HG02571 (cell line): ENCODE measurements around the gene BCL11B.
"Not testable (repeated sequence)": the region's sequence is repeated elsewhere in the genome, so short reads cannot be mapped to it uniquely, and the experiment has no call there.

ENCODE experiments used
- ATAC-seq: cut with Tn5 transposase; IDR thresholded peaks from one replicate; pipeline ENCODE4 v1.9.1; 2021; ENCODE audit warnings: mild to moderate bottlenecking, moderate library complexity; ENCODE audit not compliant: unreplicated experiment

BCL11B gene

DNA sequence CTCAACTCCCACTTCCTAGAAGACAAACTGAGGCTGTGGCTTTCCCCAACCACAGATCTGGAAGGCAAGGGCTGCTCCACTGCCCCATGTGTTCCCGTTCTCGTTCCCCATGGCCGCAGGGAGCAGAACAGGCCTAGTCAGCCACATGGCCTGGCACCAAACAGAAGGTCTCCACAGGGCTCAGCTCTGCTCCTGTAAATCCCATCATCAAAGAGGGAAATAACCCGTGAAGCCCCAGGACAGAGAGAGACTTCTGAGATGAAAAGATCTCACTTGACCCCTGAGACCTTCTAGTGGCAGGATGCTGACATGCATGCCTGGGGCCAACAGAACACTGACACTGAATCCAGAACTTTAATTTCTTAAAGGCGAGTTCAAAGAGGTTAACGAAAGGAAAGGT lies 68.9 kb downstream of the BCL11B start:
- ATAC-seq: no peak

- no peak for ATAC-seq
Observed at GRCh38 chr14:99202516-99202915, 69.5 kb downstream of the BCL11B start.

- no peak for ATAC-seq
Observed at GRCh38 chr14:99201351-99202073, 70.5 kb downstream of the BCL11B start.

- ATAC-seq: no peak
Observed at GRCh38 chr14:99200654-99201005, 71.4 kb downstream of the BCL11B start.

DNA sequence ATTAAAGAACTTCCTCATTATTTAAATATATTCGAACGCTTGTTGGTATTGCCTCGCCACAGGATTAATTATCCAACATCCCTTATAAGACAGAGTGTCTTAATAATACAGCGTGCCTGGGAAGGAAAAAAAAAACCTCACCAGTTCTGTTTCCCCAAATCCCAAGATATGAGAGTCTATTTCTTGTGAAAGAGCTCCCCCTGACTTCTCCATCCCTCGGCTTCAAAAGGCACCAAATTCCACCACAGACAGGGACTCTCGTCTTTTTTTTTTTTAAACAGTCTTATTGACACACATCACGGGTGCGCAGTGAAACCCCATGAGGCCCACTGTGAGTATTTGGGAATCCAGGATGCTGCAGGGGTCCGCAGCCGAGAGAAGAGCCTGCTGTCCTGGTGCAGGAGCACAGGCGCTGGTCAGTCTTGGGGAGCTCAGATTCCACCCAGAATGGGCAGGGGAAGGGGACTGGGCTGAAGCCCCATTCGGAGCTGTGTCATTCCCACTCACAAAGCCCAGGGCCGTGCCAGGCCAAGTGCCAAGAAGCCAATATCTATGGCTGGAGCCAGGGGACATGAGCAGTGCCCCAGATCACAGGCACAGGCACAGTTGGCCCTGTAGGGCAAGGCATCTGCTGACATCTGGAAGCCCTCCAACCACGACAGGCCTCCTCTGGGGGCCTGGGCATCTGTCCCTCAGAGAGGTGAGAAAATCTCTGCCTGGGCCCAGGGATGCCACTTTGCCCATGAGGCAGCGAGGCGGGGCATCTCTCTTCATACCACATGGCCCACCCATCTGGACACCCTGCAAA lies 71.9 kb downstream of the BCL11B start:
- ATAC-seq: no peak

DNA sequence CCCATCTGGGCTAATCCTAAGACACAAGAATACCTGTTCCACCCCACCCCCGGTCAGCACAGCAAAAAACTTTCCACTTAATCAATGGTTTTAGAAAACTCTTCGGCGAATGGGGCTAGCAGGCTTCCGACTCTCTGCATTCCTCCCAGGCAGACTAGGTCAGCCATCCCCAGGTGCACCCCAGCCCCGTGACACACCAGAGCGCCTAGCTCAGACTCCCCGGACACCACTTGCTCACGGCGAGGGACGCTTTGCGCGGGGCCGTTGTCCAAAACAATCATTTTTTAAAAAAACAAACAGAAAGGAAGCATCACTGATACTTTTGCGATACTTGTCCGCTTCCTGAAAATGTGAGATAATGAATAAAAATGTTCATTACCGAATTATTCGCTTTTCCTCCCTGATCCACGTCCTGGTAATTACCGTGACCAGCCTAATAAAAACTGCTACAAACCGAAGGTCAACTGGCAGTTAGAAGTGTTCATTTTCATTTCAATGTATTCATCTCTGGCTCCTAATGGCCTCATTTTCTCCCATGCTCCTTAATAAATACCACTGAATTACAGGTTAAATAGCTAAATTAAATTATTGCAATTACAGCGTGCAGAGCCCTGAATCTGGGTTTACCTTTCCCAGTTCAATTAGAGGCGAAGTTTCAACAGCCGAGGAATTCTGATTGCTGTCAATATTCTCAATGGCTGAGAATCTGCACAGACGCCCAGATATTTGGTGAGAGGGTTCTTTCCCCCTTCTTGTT lies 73.1 kb downstream of the BCL11B start:
- no peak for ATAC-seq

DNA sequence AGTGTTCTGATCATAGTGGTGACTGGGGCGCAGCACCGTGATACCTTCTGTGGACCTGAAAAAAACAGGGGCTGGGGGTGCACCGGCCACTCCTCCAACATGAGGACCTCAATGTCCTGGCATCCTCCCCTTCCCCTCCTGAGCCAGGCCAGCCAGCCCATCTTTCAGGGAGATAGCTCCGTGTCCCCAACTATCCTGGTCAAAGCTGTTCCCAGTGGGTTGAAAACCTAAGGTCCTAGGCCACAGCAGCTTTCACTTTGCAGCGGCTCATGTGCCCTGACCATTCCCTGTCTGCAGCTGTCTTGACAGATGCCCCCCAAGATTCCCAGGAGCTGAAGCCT lies 75.7 kb downstream of the BCL11B start:
- no peak for ATAC-seq

DNA sequence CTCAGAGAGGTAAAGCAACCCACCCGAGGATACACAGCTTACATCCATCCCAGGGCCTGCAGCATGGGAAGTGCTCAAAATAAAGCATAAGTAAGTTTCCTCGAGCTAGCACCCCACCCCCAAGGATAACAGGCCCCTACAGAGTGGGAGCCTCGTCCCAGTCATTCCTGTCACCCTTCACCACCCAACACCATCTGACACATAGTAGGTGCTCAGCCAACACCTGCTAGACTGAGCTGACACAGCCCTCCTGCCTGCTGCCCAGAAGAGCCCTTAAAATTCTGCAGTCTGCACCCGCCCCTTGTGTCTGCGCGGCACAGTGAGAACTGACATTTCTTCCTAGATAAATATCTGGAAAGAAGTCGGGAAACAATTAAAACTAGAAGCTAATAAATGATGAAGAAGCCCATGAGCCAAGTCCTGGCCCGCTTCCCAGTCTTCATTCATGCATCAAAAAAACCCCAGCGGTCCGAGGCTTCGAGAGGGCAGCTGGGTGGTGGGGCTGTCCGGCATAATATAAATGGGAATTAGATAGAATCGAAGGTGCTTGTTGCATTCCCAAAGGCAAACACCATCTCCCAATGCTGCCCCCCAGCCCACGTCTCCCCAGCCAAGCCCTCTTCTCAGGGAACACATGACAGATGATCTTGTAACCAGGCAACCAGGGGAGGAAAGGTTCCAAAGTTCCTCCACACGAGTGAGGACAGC lies 76.2 kb downstream of the BCL11B start:
- no peak for ATAC-seq

DNA sequence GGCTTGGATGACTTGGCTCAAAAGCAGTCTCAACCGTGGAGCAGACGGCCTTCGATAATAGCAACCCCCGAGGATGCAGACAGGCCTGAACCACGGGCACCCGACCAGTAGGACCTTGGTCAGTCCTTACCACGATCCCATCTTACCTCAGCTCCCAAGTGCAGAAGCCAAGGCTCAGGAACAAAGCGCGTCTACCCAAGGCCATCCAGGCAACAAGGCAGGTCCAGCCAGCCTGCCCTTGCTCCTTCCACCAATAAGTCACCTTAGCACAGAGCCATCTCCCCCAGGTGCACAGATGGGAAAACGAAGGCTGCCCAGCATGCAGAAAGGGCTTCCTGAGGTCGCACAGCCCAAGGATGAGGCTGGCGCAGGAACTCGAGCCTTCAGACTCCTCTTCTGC lies 77.3 kb downstream of the BCL11B start:
- no peak for ATAC-seq

DNA sequence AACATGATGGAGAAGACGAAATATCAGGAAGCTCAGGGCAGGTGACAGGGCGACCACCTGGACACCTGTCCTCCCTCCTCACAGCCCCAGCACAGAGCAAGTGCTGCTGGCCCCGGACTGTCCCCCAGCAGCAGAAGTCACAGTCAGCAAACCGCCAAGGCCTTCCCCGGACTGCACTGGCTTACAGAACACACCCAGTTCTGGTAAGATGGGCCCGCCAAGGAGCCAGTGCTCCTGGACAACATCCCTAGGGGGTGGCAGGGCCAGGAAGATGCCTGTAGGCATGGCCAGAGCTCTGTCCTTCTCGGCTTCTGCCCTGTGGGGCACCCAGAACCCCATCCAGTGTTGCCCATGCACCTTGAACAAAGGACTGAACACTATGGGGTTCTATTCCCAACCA lies 77.9 kb downstream of the BCL11B start:
- no peak for ATAC-seq

GRCh38 chr14:99192830-99193229 lies 79.2 kb downstream of the BCL11B start:
- ATAC-seq: no peak

DNA sequence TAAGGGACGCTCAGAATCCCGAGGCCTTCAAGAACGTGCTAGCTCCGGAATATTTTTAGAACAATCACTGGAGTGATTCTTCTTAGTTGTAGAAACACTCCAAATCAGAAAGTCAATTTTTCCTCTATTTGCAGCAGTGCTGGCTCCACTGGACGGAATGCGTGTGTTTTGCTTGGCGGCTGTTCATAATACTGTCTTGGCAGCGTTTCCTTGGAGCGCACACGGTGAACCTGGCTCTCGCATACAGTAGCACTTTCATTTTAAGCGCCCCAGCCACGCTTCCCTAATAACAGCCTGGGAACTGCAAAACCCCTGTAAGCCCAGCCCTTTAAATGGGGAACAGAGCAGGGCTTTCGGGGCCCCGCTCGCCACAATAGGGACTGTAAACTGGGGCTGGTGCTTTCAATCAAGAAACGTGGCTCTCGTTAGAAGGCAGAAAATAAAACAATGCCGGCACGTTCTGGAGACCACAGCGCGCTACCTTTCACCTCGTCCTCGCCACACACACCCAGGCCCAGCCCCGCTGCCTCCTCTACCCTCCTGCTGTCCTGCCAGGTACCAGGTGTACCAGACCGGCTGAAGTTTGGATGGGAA lies 79.9 kb downstream of the BCL11B start:
- no peak for ATAC-seq

DNA sequence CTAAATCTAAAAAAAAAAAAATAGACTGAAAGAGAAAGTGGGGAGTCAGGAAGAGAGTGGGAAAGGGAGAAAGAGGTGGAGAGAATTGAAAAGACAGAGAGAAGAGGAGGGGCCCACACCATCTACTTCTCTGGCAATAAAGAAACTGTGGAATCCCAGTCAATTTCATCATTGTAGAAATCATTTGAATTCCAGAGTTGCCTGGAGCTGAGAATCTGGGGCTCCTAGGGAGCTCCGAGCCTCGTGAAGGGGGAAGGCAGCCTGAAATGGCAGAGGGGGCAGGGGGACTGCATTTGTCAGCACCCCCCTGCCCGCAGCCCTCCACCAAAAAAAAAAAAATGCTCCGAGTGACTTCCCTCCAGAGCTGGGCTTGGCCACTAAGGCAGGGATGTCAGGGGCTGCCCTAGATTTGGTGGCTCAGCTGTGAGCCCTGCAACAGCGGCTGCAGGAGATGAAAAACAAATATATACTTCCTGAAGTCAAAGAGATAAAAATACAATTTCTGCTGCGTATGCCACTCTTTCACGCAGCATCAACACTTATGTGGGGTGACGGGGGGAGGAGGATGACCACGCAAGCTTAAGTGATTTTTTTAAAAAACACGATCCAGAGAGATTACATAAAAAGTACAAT lies 80.5 kb downstream of the BCL11B start:
- no peak for ATAC-seq

GRCh38 chr14:99190696-99191394 lies 81.2 kb downstream of the BCL11B start:
- ATAC-seq: no peak

- ATAC-seq: no peak
Observed at GRCh38 chr14:99189201-99189801, 82.7 kb downstream of the BCL11B start.

DNA sequence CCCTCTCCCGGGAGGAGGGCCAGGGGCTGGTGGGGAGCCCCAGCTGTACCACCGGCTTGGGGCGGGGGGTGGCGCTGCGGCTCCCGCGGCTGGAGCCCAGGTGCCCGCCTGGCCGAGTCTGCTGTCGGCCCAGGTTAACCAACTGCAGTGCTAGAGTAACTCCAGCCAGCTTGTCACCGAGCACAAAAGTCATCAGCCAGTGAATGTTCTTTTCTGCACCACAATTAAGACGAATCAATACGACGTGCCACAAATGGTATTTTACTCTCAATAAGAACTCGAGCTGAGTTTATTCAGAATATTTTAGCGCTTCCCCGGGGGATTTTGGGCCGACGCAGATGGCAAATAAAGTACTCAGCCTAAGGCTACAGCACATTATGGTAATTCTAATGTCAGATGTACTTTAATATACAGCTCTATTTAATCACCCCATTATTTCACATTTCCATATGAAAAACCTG lies 83.2 kb downstream of the BCL11B start:
- ATAC-seq: no peak

- ATAC-seq: no peak
Observed at GRCh38 chr14:99187858-99188257, 84.1 kb downstream of the BCL11B start.

- no peak for ATAC-seq
Observed at GRCh38 chr14:99186956-99187690, 84.9 kb downstream of the BCL11B start.

DNA sequence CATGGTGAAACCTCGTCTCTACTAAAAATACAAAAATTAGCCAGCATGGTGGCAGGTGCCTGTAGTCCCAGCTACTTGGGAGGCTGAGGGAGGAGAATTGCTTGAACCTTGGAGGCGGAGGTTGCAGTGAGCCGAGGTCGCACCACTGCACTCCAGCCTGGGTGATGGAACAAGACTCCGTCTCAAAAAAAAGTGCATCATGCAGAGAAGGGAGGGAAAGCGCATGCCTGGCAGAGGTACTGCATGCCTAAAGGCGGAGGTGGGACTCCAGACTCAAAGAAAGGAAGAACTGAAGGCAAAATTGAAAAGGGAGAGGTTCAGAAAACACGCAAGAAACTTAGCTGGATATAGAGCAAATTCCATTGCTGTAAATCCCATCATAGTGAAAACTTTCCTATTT lies 85.7 kb downstream of the BCL11B start:
- ATAC-seq: not testable (repeated sequence)
